ENCODE results near the gene MRPL46.
"Not testable (repeated sequence)": the region's sequence is repeated elsewhere in the genome, so short reads cannot be mapped to it uniquely, and the experiment has no call there.

MRPL46 gene

DNA sequence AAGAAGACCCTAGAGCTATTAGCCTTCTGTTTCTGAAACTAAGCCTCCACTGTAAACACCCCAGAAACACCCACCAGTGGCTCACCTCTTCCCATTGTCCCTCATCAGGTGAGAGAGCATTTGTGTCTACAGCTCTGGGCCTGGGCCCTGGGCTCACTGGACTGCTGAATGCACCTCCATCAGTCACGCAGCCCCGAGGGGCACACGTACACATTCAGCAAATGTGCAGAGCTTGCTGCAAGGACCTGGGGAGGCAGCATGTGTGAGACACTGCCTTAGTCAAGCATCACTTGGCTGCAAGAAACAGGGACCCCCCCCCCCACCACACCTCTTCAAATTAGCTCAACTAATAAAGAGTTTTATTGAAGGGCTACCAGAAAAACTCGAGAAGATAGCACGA is 29.0 kb downstream of the MRPL46 start:
- DNase-seq = no peak

- DNase-seq = not testable (repeated sequence)
Observed at GRCh38 chr15:88434106-88434505, 33.1 kb downstream of the MRPL46 start.

- DNase-seq = no peak
Observed at GRCh38 chr15:88433046-88433685, 34.0 kb downstream of the MRPL46 start.

GRCh38 chr15:88431441-88431840 is 35.7 kb downstream of the MRPL46 start:
- no peak for DNase-seq

DNA sequence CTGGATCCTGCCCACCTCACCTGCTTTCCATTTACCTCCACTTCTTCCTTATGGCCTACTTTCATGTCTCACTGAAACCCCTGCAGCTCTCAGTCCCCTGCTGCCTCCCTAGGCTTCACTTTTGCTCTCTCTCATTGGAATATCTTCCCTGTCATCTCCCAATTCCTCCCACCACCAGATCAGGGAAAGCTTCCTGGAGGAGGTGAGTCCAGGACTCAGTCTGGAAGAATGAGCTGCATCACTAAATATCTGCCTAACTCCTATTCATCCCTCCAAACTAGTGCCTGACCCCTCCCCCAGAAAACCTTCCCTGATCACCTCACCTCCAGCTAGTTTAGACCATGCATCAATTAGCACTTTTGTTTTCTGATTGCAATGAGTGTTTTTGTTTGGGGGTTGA is 37.1 kb downstream of the MRPL46 start:
- DNase-seq = no peak

DNA sequence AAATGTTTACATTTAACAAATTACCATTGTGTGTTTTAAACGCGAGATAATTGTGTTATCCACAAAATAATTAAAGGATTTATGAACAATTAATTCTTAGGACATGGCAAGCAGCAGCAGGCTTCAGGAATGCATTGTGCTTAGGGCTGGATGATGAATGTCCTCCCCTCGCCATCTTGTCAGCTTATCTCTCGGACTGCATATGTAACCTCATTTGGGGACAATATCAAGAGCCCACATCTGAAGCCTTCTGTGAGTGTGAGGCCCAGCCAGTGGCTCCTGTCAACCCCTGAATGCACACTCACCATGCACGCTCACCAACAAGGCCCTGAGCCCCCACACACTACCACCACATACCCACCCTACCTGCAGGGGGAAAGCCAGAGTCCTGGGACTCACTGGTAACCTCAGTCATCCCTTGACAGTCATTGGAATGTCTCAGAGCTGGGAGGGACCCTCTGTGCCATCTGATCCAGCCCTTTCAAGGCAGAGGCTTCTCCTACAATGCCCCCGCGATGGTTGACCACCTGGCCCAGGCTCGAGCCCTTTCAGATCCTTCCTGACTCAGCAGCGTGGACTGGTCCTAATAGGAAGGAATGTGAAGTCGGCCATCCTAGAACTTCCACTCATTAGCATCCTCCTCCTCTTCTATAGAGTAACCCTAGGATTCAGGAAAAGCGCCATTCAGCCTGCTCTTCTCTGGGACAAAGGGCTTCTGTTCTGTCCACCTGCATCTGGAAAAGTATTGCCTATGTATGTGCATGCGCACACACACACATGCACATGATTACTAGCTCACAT is 38.2 kb downstream of the MRPL46 start:
- DNase-seq = no peak

GRCh38 chr15:88428053-88428452 is 39.1 kb downstream of the MRPL46 start:
- no peak for DNase-seq

DNA sequence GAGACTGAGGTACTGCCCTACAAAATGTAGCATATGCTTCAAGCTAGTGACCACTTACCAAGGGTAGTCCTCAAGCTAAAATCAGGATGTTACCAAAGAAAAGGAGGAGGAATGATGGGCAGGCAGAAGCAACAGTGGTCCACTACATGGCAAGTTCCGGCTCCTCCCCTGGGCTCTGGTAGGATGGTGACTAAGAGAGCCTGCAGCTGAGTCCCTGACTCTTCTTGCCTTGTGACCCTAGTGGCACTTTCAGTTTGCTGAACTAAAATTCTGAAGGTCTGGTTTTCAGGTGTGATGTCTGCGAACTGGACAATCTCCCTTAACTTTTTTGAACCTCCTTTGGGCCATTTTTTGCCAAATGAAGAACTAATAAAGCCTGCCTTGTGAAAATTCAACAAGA is 40.9 kb downstream of the MRPL46 start:
- no peak for DNase-seq

- DNase-seq = no peak
Observed at GRCh38 chr15:88423331-88423730, 43.9 kb downstream of the MRPL46 start.

- DNase-seq = no peak
Observed at GRCh38 chr15:88419830-88420229, 47.4 kb downstream of the MRPL46 start.

Measured in stimulated activated CD4-positive, alpha-beta T cell treated with anti-CD3 and anti-CD28 coated beads, Interleukin-1b, Interleukin-23, amount 100 ng/mL, for 48 hours (primary cell).